Right hindlimb (tissue), 1 donor: ENCODE data around the gene KRT1.

Experiments used
- DNase-seq: peaks from one replicate; pipeline ENCODE4 v3.0.0-alpha.2; 2018

The KRT1 gene

GRCh38 chr12:52632656-52633055 is 47.6 kb downstream of the KRT1 start:
- DNase-seq = no peak

DNA sequence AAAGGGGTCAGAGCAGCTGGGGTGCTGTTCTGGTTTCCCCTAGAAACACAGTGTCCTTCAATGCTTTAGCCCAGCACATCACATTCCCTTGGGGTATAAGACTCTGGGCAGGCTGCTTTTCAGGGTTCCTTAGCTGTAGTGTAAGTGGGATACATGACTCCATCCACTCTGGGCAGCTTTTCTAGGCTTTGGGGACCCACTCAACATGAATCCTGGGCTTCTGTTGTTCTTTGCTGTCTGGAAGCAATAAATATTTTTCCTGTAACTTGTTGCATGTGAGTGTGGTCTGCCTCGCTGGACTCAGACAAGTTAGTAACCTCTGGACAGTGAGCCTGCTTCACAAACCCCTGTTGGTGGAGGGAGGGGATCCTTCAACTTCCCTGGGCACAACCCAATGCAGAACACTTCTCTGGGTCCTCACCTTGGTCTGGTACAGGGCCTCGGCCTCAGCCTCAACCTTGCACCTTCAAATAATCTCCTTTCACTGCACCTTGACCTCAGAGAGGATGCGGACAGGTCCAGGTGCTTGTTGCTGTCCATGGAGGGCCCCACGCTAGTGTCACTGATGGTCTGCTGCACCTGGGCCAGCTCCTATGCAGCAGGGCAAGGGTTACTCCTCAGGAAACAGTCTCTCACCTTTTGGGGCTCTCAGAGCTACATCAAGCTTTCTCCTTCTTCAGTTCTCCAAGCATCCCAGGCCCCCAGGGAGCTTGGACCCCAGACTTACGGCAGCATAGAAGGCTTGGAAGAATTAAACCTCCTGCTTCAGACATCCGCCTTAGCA is 48.3 kb downstream of the KRT1 start:
- no peak for DNase-seq

DNA sequence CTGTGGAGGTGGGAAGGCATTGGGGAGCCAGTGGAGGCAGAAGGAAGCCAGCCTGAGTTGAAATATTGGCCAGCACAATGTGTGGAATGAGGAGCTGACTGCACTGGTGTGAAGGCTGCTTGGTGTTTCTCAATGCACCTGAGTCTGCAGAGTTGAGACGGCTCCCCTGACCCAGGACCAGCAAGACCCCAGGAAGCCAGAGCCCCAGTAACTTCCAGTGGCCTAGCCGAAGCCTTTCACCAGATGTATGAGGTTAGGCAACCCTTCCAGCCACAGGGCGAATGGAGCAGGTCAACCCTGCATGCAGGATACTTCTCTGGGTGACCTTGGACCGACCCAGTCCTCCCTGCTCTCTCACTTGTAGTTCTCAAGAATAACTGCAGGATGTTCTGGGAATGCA is 48.9 kb downstream of the KRT1 start:
- DNase-seq = no peak

- DNase-seq = no peak
Observed at GRCh38 chr12:52630599-52631200, 49.5 kb downstream of the KRT1 start.

DNA sequence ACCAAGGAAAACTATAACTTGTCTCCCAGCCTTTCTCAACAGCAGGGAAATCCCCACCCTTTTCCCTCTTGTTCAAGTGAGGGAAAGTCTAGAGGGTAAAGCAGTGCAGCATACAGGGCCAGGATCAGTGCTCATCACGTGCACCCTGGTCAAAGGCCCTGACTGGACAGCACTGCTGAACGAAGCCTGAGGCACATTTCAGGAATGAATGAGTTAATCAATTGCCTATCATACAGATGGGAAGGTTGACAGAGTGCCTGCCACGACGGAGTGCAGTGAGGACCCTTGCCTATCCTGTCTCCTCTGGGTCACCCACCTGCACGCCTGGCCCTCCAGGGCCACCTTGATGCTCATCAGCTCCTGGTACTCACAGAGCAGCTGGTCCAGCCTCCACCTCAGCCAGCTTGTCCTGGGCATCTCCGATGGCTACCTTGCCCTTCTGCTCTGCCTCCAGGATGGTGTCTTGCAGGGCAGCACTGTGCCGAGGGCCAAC is 50.2 kb downstream of the KRT1 start:
- no peak for DNase-seq

DNA sequence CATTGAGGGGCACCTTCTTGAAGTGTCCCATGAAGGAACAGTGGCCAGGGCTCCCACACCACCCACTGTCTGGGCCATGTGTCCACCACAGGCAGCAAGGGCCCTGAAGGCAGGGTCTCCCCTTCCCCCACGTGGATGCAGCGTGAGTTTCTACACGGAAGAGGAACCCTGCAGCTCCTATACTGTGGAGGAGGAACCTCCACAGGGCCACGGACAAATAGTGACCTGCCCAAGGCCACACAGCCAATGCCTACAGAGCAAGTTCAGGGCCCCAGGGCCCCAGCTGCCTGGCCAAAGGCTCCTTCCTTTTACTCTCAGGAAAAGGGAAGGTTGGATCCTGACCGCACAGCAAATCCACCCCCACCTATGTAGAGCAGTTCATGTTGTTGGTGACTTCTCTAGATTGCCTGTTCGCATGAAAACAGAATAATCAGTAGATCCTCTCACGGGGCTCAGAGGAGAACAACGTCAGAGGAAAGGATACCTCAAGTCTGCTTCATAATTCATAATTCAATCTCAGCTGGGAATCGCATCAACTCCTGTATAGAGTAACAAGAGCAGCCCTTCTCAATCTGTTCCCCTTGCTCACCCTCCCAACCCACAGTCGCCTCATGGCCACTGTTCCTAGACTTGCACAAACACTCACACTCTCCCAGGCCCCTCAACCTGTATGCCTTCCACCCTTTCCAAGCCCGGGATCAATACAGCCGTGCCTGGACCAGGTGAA is 50.8 kb downstream of the KRT1 start:
- DNase-seq = no peak

GRCh38 chr12:52628841-52629240 is 51.4 kb downstream of the KRT1 start:
- DNase-seq = no peak

GRCh38 chr12:52628111-52628507 is 52.1 kb downstream of the KRT1 start:
- DNase-seq = no peak

DNA sequence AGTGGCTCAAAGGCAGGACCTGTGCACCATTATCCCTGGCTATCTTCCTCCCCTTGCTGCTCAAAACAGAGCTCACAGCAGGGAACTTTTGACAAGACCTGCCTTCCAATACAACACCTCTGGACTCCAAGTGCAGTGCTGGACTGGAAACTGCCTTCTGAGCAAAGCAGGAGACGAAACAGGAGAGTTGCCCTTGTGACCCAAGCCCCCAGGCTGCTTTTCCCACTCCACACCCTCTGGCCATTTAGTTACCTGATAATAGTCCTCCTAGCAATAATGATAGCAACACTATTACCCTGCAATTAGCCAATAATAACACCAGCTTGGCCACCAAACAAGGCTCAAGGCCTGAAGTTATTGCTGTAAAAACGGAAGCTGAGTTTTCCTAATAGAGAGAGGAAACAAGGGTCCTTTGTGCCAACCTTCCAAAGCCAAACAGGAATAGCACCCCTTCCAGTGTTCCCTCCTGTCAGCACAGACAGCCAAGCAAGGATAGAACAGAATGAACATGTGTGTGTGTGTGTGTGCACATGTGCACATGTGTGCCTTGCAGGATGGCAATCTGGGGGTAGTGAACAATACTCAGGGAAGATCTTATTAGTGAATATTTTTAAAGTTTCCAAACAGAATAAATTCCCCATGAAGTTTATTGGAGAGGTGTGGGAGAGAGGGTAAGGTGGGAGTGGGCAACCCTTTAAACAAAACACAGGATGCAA is 52.7 kb downstream of the KRT1 start:
- no peak for DNase-seq
